ENCODE data around the gene ARHGAP32. TPM values are rescaled to one million over a fixed set of nuclear protein-coding genes. Genes with fewer than 3 reads are reported as not detected.

ARHGAP32 gene
- total RNA-seq, 1 donor from 2014 or later: 3.0 TPM

DNA sequence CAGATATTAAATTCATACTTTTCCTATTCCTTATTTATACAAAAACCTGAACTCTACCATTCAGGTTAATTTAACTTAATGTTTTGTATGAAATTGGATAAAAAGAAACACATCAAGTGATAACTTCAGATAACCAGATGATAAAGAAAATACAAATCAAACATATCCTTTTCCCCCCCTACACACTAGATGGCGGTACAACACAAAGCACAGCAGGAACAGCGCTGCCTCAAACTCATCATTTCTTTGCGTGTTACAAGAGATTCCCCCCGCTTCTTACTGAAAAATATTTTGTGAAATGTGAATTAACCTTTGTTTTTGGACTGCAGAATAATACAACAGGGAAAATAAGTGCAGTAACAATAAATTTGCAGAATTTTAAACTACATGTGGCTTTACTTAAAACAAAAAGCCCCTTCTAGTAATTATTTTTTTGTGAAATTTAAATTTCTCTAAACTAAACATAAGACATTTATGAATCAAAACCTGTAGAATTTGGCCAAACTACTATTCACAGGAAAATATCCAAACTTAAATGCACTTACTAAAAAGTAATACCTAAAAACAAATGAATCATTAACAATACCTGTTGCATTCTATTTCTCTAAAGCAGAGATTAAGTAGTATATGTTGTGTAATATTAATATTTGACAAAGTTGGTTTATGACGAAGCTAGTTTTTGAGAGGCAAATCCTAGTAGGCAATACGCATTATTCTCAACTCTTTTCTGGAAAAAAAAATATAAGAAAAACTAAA lies 74.4 kb downstream of the ARHGAP32 start:
- intact Hi-C loops (cut with micrococcal nuclease): loop anchor here (1.0 kb wide), 6 partner anchors 214 to 1015 kb away; no protein-coding TSS in a partner anchor

GRCh38 chr11:129115652-129116586 lies 76.2 kb downstream of the ARHGAP32 start:
- intact Hi-C loops (cut with micrococcal nuclease): no loop called here

DNA sequence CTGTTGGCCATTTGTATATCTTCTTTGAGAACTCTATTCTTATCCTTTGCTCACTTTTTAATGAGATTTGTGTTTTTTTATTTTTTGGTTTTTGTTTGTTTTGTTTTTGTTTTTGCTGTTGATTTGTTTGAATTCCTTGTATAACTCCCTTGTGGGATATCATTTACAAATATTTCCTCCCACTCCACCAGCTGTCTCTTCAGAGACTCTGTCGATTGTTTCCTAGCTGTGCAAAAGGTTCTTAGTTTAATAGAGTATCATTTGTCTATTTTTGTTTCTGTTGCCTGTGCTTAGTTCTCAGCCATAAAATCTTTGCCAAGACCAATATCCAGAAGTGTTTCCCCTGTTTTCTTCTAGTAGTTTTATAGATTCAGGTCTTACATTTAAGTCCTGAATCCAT lies 82.4 kb downstream of the ARHGAP32 start:
- intact Hi-C loops (cut with micrococcal nuclease): no loop called here

GRCh38 chr11:129106788-129107187 lies 85.3 kb downstream of the ARHGAP32 start:
- intact Hi-C loops (cut with micrococcal nuclease): no loop called here

DNA sequence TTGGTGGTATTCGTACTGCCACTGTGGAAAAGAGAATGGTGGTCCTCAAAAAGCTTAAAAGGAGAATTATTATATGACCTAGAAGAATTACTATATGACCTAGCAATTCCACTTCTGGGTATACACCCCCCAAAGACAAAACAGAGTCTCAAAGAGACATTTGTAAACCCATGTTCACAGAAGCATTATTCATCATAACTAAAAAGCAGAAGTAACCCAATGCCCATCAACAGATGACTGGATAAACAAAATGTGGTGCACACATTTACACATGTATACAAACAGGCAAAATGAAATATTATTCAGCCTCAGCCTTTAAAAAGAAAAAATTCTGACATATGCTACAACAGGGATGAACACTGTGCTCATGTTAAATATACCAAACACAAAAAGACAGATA lies 89.4 kb downstream of the ARHGAP32 start:
- intact Hi-C loops (cut with micrococcal nuclease): no loop called here

DNA sequence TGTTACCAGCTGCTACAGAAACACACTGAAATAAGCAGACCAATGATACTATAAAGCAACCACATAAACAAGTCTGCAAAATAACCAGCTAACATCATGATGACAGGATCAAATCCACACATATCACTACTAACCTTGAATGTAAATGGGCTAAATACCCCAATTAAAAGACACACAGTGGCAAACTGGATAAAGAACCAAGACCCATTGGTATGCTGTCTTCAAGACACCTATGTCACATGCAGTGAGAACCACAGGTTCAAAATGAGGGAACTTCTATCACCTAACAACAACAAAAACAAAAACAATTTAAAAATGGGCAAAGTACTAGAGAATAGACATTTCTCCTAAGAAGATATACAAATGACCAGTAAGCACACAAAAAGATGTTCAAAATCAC lies 89.9 kb downstream of the ARHGAP32 start:
- intact Hi-C loops (cut with micrococcal nuclease): no loop called here

DNA sequence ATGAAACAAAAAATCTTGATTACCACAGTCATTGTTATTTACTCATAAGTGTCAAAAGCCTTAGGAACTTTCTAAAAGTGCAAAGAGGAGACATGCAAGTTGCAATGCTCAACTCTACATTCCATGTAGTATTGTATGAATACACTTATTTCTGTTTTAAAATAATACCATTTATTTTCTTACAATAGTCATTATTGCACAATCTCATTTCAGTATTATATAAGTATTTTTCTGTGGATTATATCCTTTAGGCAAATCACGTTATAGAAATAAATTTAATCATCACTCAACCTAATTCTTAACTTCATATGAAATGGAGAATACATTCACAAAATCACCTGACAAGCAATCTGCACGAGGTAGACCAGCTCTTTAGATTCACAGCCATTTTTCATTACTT lies 98.8 kb downstream of the ARHGAP32 start:
- intact Hi-C loops (cut with micrococcal nuclease): no loop called here

GRCh38 chr11:129090056-129090455 lies 102.1 kb downstream of the ARHGAP32 start:
- intact Hi-C loops (cut with micrococcal nuclease): no loop called here

GRCh38 chr11:129089279-129089678 lies 102.8 kb downstream of the ARHGAP32 start:
- intact Hi-C loops (cut with micrococcal nuclease): no loop called here

DNA sequence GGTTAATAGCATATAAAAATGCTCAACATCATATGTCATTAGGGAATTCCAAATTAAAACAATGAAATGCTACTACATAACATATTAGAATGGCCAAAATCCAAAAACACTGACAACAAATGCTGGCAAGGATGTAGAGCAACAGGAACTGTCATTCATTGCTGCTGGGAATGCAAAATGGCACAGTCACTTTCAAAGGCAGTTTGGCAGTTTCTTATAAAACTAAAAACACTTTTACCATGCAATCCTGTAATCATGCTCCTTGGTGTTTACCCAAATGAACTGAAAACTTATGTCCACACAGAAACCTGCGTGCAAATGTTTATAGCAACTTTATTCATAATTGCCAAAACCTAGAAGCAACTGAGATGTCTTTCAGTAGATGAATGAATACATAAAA lies 105.1 kb downstream of the ARHGAP32 start:
- intact Hi-C loops (cut with micrococcal nuclease): no loop called here

DNA sequence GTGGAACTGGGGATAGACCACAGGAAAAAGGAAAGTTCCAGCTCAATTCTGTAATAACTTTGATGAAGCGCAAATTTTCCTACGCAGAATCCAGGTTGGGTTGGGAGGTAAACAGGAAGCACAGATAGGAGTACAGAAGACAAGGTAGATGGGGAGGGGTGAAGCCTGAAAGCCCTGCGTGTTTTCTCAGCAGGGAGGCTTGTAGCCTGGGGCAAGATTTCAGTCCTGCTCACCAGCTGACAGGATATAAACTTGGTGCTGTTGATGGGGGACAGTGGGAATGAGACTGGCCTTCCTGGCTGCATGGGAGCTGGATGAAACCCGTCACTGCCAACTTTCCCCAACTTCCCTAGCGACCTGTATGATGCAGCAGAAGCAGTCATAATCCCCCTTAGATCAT lies 114.9 kb downstream of the ARHGAP32 start:
- intact Hi-C loops (cut with micrococcal nuclease): no loop called here

DNA sequence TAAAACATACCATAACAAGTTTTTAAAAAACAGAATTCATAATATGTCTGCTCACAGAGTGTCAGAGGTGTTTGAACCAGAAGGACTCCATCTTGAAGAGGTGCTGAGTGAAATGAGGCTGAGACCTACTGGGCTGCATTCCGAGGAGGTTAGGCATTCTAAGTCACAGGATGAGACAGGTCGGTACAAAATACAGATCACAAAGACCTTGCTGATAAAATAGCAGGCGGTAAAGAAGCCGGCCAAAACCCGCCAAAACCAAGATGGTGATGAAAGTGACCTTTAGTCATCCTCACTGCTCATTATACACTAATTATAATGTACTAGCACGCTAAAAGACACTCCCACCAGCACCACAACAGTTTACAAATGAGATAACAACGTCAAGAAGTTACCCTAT lies 116.4 kb downstream of the ARHGAP32 start:
- intact Hi-C loops (cut with micrococcal nuclease): no loop called here

DNA sequence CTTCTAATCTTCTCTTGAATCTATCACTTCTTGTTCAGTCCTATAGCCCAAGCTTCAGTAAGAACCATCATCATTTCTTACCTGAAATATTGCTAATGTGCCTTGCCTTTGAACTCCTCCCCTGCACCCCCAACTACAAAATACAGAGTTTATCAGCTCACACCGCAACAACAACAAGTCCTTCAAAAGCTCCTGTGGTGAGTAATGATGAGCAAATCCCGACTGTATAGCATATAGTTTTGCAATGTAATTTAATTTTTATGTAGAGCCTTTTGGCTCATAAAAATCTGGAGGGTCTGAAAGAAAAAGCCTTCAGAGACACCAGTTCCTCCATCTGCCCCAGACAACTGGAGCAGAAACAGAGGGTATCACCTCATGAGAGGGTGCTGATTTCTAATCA lies 124.7 kb downstream of the ARHGAP32 start:
- intact Hi-C loops (cut with micrococcal nuclease): no loop called here

GRCh38 chr11:129066229-129066628 lies 125.9 kb downstream of the ARHGAP32 start:
- intact Hi-C loops (cut with micrococcal nuclease): no loop called here

- intact Hi-C loops (cut with micrococcal nuclease): no loop called here
These were observed 129.0 kb downstream of the ARHGAP32 start for GRCh38 chr11:129063118-129063517.

DNA sequence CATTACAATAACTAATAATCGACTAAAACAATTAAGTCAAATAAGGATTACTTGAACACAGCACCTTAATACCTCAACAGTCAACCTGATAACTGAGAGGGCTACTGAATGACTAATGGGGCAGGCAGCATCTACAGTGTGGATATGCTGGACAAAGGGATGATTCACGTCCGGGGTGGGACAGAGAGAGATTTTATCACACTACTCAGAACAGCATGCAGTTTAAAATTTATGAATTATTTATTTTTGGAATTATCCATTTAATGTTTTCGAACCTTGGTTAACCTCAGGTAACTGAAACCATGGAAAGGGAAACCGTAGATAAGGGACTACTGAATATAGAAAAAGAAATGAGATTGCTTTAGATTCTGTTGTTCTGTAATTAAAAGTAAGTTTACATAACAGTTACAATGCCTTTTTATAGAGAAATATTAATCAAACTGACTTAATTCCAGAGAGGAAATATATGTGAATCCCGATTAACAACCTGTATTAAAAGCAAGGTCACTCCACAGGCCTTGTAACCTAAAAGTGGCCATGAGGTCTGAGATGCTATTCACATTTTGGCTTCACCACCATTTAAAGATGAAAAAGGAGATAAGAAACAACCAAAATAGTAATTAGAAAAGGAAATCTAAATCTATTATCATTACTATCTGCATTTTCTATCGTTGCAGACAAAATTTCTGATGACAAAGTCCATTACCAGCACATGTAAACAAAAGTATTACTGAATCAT lies 130.5 kb downstream of the ARHGAP32 start:
- intact Hi-C loops (cut with micrococcal nuclease): no loop called here

GRCh38 chr11:129056916-129057315 lies 135.2 kb downstream of the ARHGAP32 start:
- intact Hi-C loops (cut with micrococcal nuclease): no loop called here

DNA sequence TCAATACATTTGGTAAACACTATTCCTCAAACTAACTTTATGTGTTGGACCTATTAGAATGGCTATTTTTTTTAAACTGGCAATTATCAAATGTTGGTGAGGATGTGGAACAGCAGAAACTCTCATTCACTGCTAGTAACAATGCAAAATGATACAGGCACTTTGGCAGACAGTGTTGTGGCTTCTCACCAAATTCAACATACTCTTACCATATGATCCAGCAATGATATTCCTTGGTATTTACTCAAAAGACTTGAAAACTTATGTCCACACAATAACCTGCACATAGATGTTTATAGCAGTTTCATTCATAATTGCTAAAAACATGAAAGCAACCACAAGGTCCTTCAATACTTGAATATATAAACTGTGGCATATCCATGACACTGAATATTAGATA lies 136.9 kb downstream of the ARHGAP32 start:
- intact Hi-C loops (cut with micrococcal nuclease): no loop called here

DNA sequence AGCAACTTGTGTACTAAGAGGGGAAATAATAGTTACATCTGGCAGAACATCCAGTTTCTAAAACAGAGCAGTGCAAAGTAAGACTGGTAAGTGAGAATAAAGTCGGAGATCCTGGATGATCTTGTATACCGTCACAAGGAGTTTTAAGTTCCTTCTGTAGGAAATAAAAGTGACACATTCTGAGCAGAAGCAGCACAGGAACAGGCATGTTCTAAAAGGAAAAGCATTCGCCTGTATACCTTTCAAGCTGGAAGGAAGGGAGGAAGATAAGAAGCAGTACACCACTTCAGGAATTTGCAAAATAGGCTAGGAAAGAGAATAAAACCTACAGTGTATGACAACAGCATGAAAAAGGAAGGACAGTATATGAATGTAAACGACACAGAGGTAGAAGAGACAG lies 143.2 kb downstream of the ARHGAP32 start:
- intact Hi-C loops (cut with micrococcal nuclease): no loop called here

DNA sequence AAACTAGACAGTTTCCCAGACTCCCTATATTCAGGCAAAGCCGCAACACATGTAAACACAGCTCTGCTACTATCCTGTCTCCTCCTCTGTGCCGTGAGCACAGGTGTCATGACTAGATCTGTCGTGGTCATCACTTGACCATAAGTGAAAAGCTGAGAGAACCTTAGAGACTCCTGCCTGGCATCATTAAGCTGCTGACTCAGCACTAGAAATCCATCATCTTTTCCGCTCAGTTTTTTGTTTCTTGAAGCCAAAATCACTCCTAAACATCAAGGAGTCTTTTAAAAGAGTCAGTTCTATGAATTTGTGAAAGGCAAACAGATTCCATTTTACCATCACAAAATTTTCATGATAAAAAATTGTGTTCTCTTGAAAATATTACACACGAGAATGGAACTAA lies 147.0 kb downstream of the ARHGAP32 start:
- intact Hi-C loops (cut with micrococcal nuclease): no loop called here

- intact Hi-C loops (cut with micrococcal nuclease): no loop called here
These were observed 149.6 kb downstream of the ARHGAP32 start for GRCh38 chr11:129042503-129042902.

DNA sequence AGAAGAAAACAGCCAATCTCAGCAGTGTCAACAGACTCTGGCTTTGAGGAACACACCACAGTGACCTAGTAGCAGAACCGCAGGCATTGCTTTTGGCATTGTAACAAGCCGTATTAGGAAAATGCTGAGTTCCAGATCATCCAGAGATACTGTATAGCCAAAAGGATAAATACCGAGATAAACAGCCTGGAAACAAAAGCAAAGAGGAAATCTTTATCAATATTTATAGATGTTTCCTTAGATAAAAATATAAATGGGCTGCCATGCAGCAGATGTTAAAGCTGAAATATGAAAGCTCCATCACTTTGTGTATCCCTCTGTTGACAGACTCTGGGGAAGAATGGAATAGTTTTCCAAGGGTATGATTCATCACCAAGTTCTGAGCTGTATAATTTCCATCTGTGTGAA lies 150.5 kb downstream of the ARHGAP32 start:
- intact Hi-C loops (cut with micrococcal nuclease): no loop called here

Measured in T-helper 1 cell treated with Interleukin-12 subunit alpha and Interleukin-12 subunit beta and Interleukin-4 antibody, amounts not matched to agents 30 ng/mL and 1 ng/mL, for 36 hours (primary cell).